ELR (cell line): ENCODE results near the gene E2F4.

Experiments used
- DNase-seq: peaks from one replicate; pipeline ENCODE4 v3.0.0-alpha.2; 2015; ENCODE audit warnings: low read depth

The E2F4 gene

GRCh38 chr16:67191995-67192681, at the start of gene E2F4:
Gene E2F4, plus strand, starts transcription at chr16:67192155. Its CDS starts 73 bp downstream, at chr16:67192228.
- peak; percentile 96 for DNase-seq

- DNase-seq: no peak
Observed at GRCh38 chr16:67142342-67142741, 49.6 kb upstream of the E2F4 start.

- no peak for DNase-seq
Observed at GRCh38 chr16:67144943-67145342, 47.0 kb upstream of the E2F4 start.

GRCh38 chr16:67145746-67146145, 46.2 kb upstream of the E2F4 start:
- no peak for DNase-seq

GRCh38 chr16:67146523-67147357, 45.2 kb upstream of the E2F4 start:
- DNase-seq: peak; percentile 37

- DNase-seq: no peak
Observed at GRCh38 chr16:67147437-67148140, 44.4 kb upstream of the E2F4 start.

GRCh38 chr16:67148221-67148620, 43.7 kb upstream of the E2F4 start:
- DNase-seq: no peak

GRCh38 chr16:67148656-67149275, 43.2 kb upstream of the E2F4 start:
- DNase-seq: no peak

- no peak for DNase-seq
Observed at GRCh38 chr16:67149276-67150046, 42.5 kb upstream of the E2F4 start.

GRCh38 chr16:67150047-67150832, 41.7 kb upstream of the E2F4 start:
- DNase-seq: peak; percentile 45

- DNase-seq: peak; percentile 83
Observed at GRCh38 chr16:67150833-67151396, 41.0 kb upstream of the E2F4 start, which contains the start of gene B3GNT9. Gene B3GNT9, minus strand, starts transcription at chr16:67150998. Its CDS starts 513 bp downstream, at chr16:67150485.

GRCh38 chr16:67151431-67152097, 40.4 kb upstream of the E2F4 start:
- DNase-seq: no peak

- no peak for DNase-seq
Observed at GRCh38 chr16:67154578-67155294, 37.2 kb upstream of the E2F4 start.

GRCh38 chr16:67155295-67156142, 36.4 kb upstream of the E2F4 start:
- DNase-seq: peak; percentile 79

- DNase-seq: no peak
Observed at GRCh38 chr16:67156143-67156844, 35.7 kb upstream of the E2F4 start.

GRCh38 chr16:67157106-67157748, 34.7 kb upstream of the E2F4 start:
- DNase-seq: no peak
